Esophagus squamous epithelium (tissue), 4 donors: ENCODE results near the gene AHNAK.

ENCODE experiments used
- CTCF ChIP-seq, 6 experiments: fragments of 450-650 bp in 4 of 6; fragments of 200-600 bp in 2 of 6; sonication (generic) in 2 of 6; IDR thresholded peaks; one replicate each; pipeline ENCODE4 v1.5.1; 2016 to 2019; ENCODE audit warnings: antibody characterized with exemption in 6 of 6, mild to moderate bottlenecking in 4 of 6, moderate library complexity in 4 of 6
- POLR2A ChIP-seq, 4 donors: fragments of 450-650 bp; IDR thresholded peaks; one replicate each; pipeline ENCODE4 v1.6.1; 2017; ENCODE audit warnings: antibody characterized with exemption in 4 of 4, mild to moderate bottlenecking in 4 of 4, moderate library complexity in 3 of 4

- no peak for TF ChIP-seq POLR2A (IDR thresholded peaks at IDR 0.05)
- TF ChIP-seq CTCF (IDR thresholded peaks at IDR 0.05): no peak
These were observed 127.9 kb downstream of the AHNAK start, which contains the start of gene SCGB1A1 for GRCh38 chr11:62418733-62419132.
